GM13977 (cell line): ENCODE data around the gene CHRNB4.

ENCODE experiments used
- DNase-seq: peaks from one replicate; pipeline ENCODE4 v3.0.0; 2012; ENCODE audit warnings: low spot score
- CTCF ChIP-seq: IDR thresholded peaks from 2 replicates; pipeline ENCODE4 v1.5.1; 2012; ENCODE audit warnings: mild to moderate bottlenecking, control low read depth; ENCODE audit not compliant: insufficient read depth; ENCODE audit errors: extremely low read depth, missing control alignments
- in situ Hi-C: fragments of 300-500 bp; cut with MboI; formaldehyde crosslinking; loops from one replicate; pipeline ENCODE4 v1.12.0; 2022; ENCODE audit warnings: low sequenced_read_pairs, low pct_unique_long_range_greater_than_20kb, mixed read lengths, inconsistent platforms; ENCODE audit not compliant: unreplicated experiment

The CHRNB4 gene

DNA sequence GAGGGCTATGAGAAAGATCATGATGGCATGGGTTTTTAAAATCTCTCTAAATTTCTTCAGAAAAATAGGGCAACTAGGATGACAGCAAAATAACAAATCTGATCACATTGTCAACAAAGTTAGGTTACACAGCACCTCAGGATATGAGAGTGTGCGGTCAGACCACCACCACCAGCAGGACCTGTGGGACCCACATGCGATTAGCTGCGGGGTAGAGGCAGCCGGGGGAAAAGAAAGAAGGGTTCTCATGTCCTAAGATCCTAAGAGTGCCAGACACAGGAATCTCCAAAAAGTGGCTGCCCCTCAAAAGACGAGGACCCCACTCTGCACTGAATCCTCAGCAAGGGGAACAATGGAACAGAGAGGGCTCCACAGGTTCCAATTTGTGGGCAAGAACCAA lies 35.8 kb downstream of the CHRNB4 start:
- no peak for DNase-seq
- TF ChIP-seq CTCF = no peak
- in situ Hi-C loops = no loop called here

DNA sequence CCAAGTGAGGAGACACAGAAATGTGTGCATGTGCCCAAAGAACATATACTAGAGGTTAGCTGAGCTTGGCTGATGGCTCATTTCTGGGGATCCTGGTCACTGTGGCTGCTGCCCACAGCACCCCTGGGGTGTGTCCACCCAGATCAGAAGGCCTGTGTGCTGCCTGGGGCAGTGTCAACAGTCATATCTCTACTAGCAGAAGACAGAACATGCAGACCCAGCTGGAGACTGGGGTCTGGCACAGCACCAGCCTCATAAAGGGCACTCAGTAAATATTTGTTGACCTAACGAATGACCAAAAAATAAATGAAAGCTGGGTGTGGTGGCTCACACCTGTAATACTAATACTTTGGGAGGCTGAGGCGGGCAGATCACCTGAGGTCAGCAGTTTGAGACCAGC lies 36.6 kb downstream of the CHRNB4 start:
- DNase-seq = no peak
- in situ Hi-C loops = no loop called here
- no peak for TF ChIP-seq CTCF

- no peak for TF ChIP-seq CTCF
- DNase-seq = no peak
- in situ Hi-C loops = no loop called here
Observed at GRCh38 chr15:78603467-78603866, 37.5 kb downstream of the CHRNB4 start.

GRCh38 chr15:78599189-78599588 lies 41.8 kb downstream of the CHRNB4 start:
- in situ Hi-C loops = no loop called here
- TF ChIP-seq CTCF = no peak
- DNase-seq = no peak

GRCh38 chr15:78598348-78598747 lies 42.7 kb downstream of the CHRNB4 start:
- in situ Hi-C loops = no loop called here
- DNase-seq = no peak
- no peak for TF ChIP-seq CTCF

DNA sequence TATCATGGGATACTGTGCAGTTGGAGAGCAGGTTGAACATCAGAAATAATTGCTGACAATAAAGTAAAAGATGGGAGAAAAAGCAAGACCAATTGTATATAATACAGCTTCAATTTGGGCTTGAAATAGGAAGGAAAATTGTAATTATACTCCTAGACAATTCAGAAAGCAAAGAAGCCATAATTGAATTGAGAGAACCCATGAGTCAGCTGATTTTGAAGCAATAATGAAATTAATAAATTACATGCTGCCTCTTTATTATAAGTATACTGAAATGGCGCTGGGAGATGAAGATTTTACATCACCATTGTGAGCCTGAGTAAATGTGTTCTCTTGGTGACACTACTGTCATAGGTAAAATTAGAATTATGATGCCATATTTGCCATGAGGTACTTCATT lies 43.4 kb downstream of the CHRNB4 start:
- no peak for TF ChIP-seq CTCF
- in situ Hi-C loops = no loop called here
- no peak for DNase-seq

- TF ChIP-seq CTCF = no peak
- in situ Hi-C loops = no loop called here
- DNase-seq = no peak
Observed at GRCh38 chr15:78574944-78575343, 66.1 kb downstream of the CHRNB4 start.
